RKO (cell line): Measurements from ENCODE around the gene FGF8.

Experiments
- DNase-seq: peaks from one replicate; pipeline ENCODE4 v3.0.0-alpha.2; 2016; ENCODE audit warnings: low spot score

The FGF8 gene

GRCh38 chr10:101781984-101782810, 6.3 kb upstream of the FGF8 start:
- no peak for DNase-seq

GRCh38 chr10:101781655-101781983, 5.7 kb upstream of the FGF8 start:
- DNase-seq, result no peak

GRCh38 chr10:101780818-101781654, 5.1 kb upstream of the FGF8 start:
- DNase-seq, result peak; percentile 70

- no peak for DNase-seq
Measured at GRCh38 chr10:101780187-101780817, 4.4 kb upstream of the FGF8 start.

- DNase-seq, result no peak
Measured at GRCh38 chr10:101779544-101780186, 3.8 kb upstream of the FGF8 start.

GRCh38 chr10:101778781-101779543, 3.0 kb upstream of the FGF8 start:
- DNase-seq, result no peak

- DNase-seq, result no peak
Measured at GRCh38 chr10:101778151-101778780, 2.4 kb upstream of the FGF8 start.

GRCh38 chr10:101777619-101778145, 1.8 kb upstream of the FGF8 start:
- DNase-seq, result no peak

GRCh38 chr10:101776161-101776817, 375 bp upstream of the FGF8 start:
- DNase-seq, result no peak

GRCh38 chr10:101774589-101775272, 1.2 kb downstream of the FGF8 start:
- DNase-seq, result no peak

- no peak for DNase-seq
Measured at GRCh38 chr10:101773923-101774588, 1.9 kb downstream of the FGF8 start.

GRCh38 chr10:101772895-101773761, 2.8 kb downstream of the FGF8 start:
- DNase-seq, result no peak

- no peak for DNase-seq
Measured at GRCh38 chr10:101772017-101772894, 3.7 kb downstream of the FGF8 start.

GRCh38 chr10:101771380-101771779, 4.5 kb downstream of the FGF8 start:
- no peak for DNase-seq

GRCh38 chr10:101770331-101771215, 5.3 kb downstream of the FGF8 start:
- DNase-seq, result no peak

- DNase-seq, result no peak
Measured at GRCh38 chr10:101769541-101770180, 6.3 kb downstream of the FGF8 start.
